ENCODE results near the gene DDAH1. TPM values are rescaled to one million over a fixed set of nuclear protein-coding genes. Genes with fewer than 3 reads are reported as not detected.

DDAH1 gene
- polyA plus RNA-seq, 2 of the 4 experiments (the other 2 are of a cell fraction), result 5.7 to 12.6 TPM

- Histone ChIP-seq H3K9me3 (no peaks in the 10 kb centered on the region), H3K27ac (no peak overlapping the region; a peak in 1 of 6 replicates), H3K4me2 (no peak overlapping the region), H3K4me1 (peaks cover 69% of the 10 kb centered on the region), H3K4me3 (no peak overlapping the region)
- DNase-seq (ENCODE audit: low read depth in 1 of 2, low spot score in 1 of 2) (no peak), ATAC-seq (no peak), FAIRE-seq (no peak)
- CTCF ChIA-PET, result interaction anchor here (1.4 to 3.0 kb wide), 2 partner anchors 9 to 259 kb away, joined by 3 to 18 read pairs; no protein-coding TSS in a partner anchor
- POLR2A ChIA-PET, result no interaction called here
- TF ChIP-seq RAD21 (conservative IDR thresholded peaks at IDR 0.05 in 1 of 2, IDR thresholded peaks at IDR 0.05 in 1 of 2), result no peak
- no peak for TF ChIP-seq E2F6 (IDR thresholded peaks at IDR 0.05; ENCODE audit: borderline replicate concordance, low read depth)
- TF ChIP-seq ZC3H11A (IDR thresholded peaks at IDR 0.05), result no peak
- no peak for TF ChIP-seq TP53 (CRISPR knock-in tag; IDR thresholded peaks at IDR 0.05)
- TF ChIP-seq GATA3 (IDR thresholded peaks at IDR 0.05; ENCODE audit: borderline replicate concordance), result no peak
- no peak for TF ChIP-seq PBX3 (IDR thresholded peaks at IDR 0.05)
- TF ChIP-seq HDAC2 (IDR thresholded peaks at IDR 0.05), result no peak
- no peak for TF ChIP-seq EP300 (IDR thresholded peaks at IDR 0.05)
- TF ChIP-seq SREBF2 (IDR thresholded peaks at IDR 0.05), result no peak
- TF ChIP-seq RARB (CRISPR knock-in tag; IDR thresholded peaks at IDR 0.05), result no peak
- no peak for TF ChIP-seq CEBPB (IDR thresholded peaks at IDR 0.05)
- TF ChIP-seq HOXB13 (CRISPR knock-in tag; IDR thresholded peaks at IDR 0.05; ENCODE audit: low read depth), result no peak
- TF ChIP-seq BHLHE40 (IDR thresholded peaks at IDR 0.05; ENCODE audit: low read depth, low read length), result no peak
- no peak for TF ChIP-seq NR3C1 (IDR thresholded peaks at IDR 0.05)
- no peak for TF ChIP-seq ATOH8 (CRISPR knock-in tag; IDR thresholded peaks at IDR 0.05; ENCODE audit: low read depth)
- TF ChIP-seq CBX8 (IDR thresholded peaks at IDR 0.05), result no peak
- TF ChIP-seq SMC3 (IDR thresholded peaks at IDR 0.05), result no peak
- no peak for TF ChIP-seq HEYL (CRISPR knock-in tag; IDR thresholded peaks at IDR 0.05)
- TF ChIP-seq NFE2L2 (conservative IDR thresholded peaks at IDR 0.05; ENCODE audit: low read length), result no peak
- 89% methylated on average over 5 of the region's 5 CpGs for WGBS (ENCODE audit: missing lambda C conversion rate)
Observed at GRCh38 chr1:85317560-85317959, 147.4 kb downstream of the DDAH1 start.

GRCh38 chr1:85316321-85316720 lies 148.6 kb downstream of the DDAH1 start:
- peaks cover 58% of the 10 kb centered on the region for H3K4me1 ChIP-seq
- DNase-seq (ENCODE audit: low read depth in 1 of 2, low spot score in 1 of 2), result no peak
- ChIA-PET POLR2A (no interaction called here), CTCF (interaction anchor here (1.4 to 3.0 kb wide), 2 partner anchors 8 to 260 kb away, joined by 3 to 18 read pairs; no protein-coding TSS in a partner anchor)
- 94% methylated on average over 2 of the region's 2 CpGs for WGBS (ENCODE audit: missing lambda C conversion rate)
- no peak overlapping the region for H3K4me2 ChIP-seq
- no peak for FAIRE-seq
- no peak for TF ChIP-seq KDM5A (IDR thresholded peaks at IDR 0.05)
- TF ChIP-seq RNF2 (IDR thresholded peaks at IDR 0.05; ENCODE audit: borderline replicate concordance, low read depth), result no peak
- no peak for TF ChIP-seq JUNB (IDR thresholded peaks at IDR 0.05)
- TF ChIP-seq HES2 (IDR thresholded peaks at IDR 0.05), result no peak
- no peak for TF ChIP-seq CTCF (IDR thresholded peaks at IDR 0.05)
- no peak for TF ChIP-seq HEYL (CRISPR knock-in tag; IDR thresholded peaks at IDR 0.05)
- no peaks in the 10 kb centered on the region for H3K9me3 ChIP-seq
- ATAC-seq, result no peak
- no peak overlapping the region for H3K4me3 ChIP-seq
- H3K27ac ChIP-seq, result no peak overlapping the region
